Measurements from ENCODE around the gene DUSP12. TPM values are rescaled to one million over a fixed set of nuclear protein-coding genes. Genes with fewer than 3 reads are reported as not detected.

DUSP12 gene
- total RNA-seq, 1 donor from 2014 or later = 21.8 TPM

DNA sequence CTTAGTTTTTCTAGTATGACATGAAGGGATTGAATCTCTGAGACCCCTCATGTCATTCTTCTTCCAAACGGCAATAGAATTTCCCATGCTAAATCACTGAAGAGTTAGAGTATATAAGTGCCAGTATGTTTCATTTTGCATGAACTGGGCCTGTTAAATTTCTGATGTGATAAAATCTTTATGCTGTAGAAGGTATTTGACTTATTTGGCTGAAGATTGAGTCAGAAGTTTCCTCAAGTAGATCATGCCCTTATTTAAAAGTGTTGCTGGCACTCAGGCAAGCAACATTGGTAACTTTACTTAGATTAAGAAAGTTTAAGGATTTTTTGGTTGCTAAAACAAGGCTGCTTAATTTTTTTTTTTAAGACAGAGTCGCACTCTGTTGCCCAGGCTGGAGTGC lies 29.8 kb downstream of the DUSP12 start:
- H3K4me1 Mint-ChIP-seq (ENCODE audit: unreplicated experiment) = peaks cover 6% of the 10 kb centered on the region
- H3K27ac Mint-ChIP-seq (ENCODE audit: unreplicated experiment) = no peak overlapping the region
- H3K36me3 Mint-ChIP-seq (ENCODE audit: unreplicated experiment) = peaks cover 19% of the 10 kb centered on the region
- DNase-seq (ENCODE audit: extremely low spot score, unreplicated experiment) = no peak
- H3K27me3 Mint-ChIP-seq (ENCODE audit: unreplicated experiment) = no peaks in the 10 kb centered on the region
- TF ChIP-seq, protein P1, sequence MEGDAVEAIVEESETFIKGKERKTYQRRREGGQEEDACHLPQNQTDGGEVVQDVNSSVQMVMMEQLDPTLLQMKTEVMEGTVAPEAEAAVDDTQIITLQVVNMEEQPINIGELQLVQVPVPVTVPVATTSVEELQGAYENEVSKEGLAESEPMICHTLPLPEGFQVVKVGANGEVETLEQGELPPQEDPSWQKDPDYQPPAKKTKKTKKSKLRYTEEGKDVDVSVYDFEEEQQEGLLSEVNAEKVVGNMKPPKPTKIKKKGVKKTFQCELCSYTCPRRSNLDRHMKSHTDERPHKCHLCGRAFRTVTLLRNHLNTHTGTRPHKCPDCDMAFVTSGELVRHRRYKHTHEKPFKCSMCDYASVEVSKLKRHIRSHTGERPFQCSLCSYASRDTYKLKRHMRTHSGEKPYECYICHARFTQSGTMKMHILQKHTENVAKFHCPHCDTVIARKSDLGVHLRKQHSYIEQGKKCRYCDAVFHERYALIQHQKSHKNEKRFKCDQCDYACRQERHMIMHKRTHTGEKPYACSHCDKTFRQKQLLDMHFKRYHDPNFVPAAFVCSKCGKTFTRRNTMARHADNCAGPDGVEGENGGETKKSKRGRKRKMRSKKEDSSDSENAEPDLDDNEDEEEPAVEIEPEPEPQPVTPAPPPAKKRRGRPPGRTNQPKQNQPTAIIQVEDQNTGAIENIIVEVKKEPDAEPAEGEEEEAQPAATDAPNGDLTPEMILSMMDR (IDR thresholded peaks at IDR 0.05) = no peak
- H3K4me3 Mint-ChIP-seq (ENCODE audit: unreplicated experiment) = no peak overlapping the region
- no peaks in the 10 kb centered on the region for H3K9me3 Mint-ChIP-seq (ENCODE audit: unreplicated experiment)

DNA sequence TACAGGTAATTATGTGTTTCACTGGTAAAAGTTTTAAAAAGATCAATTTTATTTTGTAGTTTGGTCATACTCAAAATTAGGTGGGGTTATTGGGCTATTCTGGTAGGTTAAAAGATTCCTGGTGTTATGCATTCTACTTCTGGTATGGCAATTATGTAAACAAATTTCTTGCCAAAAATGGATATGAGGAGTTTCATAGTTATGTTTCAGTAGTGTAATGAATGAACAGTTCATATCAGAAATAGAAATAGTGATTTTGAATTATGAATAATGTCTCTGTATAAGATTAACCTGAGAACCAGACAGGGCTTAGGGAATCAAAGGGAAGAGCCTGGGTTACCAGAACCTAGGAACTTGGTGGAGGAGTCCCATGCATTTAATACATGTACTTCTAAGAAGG lies 32.4 kb downstream of the DUSP12 start:
- H3K27ac Mint-ChIP-seq (ENCODE audit: unreplicated experiment) = no peak overlapping the region
- no peak for DNase-seq (ENCODE audit: extremely low spot score, unreplicated experiment)
- no peaks in the 10 kb centered on the region for H3K9me3 Mint-ChIP-seq (ENCODE audit: unreplicated experiment)
- peaks cover 32% of the 10 kb centered on the region for H3K36me3 Mint-ChIP-seq (ENCODE audit: unreplicated experiment)
- TF ChIP-seq, protein P1 (IDR thresholded peaks at IDR 0.05) = no peak
- peaks cover 6% of the 10 kb centered on the region for H3K4me1 Mint-ChIP-seq (ENCODE audit: unreplicated experiment)
- no peak overlapping the region for H3K4me3 Mint-ChIP-seq (ENCODE audit: unreplicated experiment)
- no peaks in the 10 kb centered on the region for H3K27me3 Mint-ChIP-seq (ENCODE audit: unreplicated experiment)

DNA sequence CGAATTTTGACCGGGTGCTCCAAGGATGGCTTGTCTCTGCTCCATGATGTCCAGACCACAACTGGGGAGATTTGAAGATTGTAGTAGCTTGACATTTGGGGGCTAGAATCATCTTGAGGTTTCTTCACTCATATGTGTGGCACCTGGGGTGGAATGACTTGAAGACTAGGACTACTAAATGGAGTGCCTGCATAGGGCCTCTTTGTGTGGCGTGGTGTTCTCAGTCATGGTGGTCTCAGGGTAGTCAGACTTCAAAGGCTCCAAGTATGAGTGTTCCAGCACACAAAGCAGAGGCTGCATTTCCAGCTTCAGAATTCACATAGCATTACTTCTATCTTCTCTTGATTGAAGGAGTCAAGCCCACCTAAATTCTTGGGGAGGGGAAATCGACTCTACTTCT lies 33.3 kb downstream of the DUSP12 start:
- no peak overlapping the region for H3K4me3 Mint-ChIP-seq (ENCODE audit: unreplicated experiment)
- no peaks in the 10 kb centered on the region for H3K27me3 Mint-ChIP-seq (ENCODE audit: unreplicated experiment)
- peaks cover 6% of the 10 kb centered on the region for H3K4me1 Mint-ChIP-seq (ENCODE audit: unreplicated experiment)
- no peak overlapping the region for H3K27ac Mint-ChIP-seq (ENCODE audit: unreplicated experiment)
- H3K36me3 Mint-ChIP-seq (ENCODE audit: unreplicated experiment) = peaks cover 35% of the 10 kb centered on the region
- TF ChIP-seq, protein P1 (IDR thresholded peaks at IDR 0.05) = no peak
- no peaks in the 10 kb centered on the region for H3K9me3 Mint-ChIP-seq (ENCODE audit: unreplicated experiment)
- no peak for DNase-seq (ENCODE audit: extremely low spot score, unreplicated experiment)

DNA sequence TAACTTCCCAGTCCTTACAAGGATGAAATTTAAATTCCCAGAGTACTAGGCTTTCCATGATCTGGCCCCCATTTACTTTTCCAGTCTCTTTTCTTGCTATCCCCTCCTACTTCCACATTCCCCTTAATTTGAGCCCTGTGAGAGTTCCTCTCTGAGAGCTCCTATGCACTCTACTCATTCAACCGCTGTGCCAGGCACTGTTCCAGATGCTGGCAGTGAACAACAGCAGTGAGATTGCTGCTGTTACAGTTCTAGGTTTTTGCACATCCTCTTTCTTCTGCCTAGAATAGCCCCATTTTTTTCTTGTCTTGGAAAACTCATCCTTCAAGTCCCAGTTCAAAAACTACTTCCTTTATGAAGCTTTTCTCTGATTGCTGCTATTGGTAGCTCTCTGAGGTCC lies 35.4 kb downstream of the DUSP12 start:
- Mint-ChIP-seq H3K4me3 (ENCODE audit: unreplicated experiment) (no peak overlapping the region), H3K9me3 (ENCODE audit: unreplicated experiment) (no peaks in the 10 kb centered on the region), H3K4me1 (ENCODE audit: unreplicated experiment) (peaks cover 6% of the 10 kb centered on the region), H3K27me3 (ENCODE audit: unreplicated experiment) (no peaks in the 10 kb centered on the region), H3K27ac (ENCODE audit: unreplicated experiment) (no peak overlapping the region), H3K36me3 (ENCODE audit: unreplicated experiment) (peaks cover 35% of the 10 kb centered on the region)
- TF ChIP-seq, protein P1 (IDR thresholded peaks at IDR 0.05) = no peak
- DNase-seq (ENCODE audit: extremely low spot score, unreplicated experiment) = no peak

DNA sequence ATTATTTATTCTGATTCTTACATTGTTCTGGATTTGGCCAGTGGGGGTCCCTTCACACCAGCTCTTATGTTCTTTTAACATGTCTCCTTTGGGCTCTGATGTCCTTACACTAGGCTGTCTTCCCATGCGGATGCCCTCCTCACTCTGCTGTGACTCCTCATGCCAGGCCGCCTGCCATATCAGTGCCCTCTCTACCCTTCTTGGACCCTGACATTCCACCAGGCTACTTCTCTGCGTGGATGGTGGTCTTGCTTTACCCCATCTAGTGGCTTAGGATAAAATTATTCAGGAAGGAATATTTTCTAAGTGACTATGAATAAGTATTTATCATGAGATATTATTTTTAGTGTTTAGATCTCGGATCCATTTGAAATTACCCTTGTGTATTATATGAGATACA lies 37.8 kb downstream of the DUSP12 start:
- no peaks in the 10 kb centered on the region for H3K27me3 Mint-ChIP-seq (ENCODE audit: unreplicated experiment)

More for the DNA sequence above, 37.8 kb downstream of the DUSP12 start:
- no peak for DNase-seq (ENCODE audit: extremely low spot score, unreplicated experiment)
- Mint-ChIP-seq H3K4me1 (ENCODE audit: unreplicated experiment) (peaks cover under 1% of the 10 kb centered on the region), H3K36me3 (ENCODE audit: unreplicated experiment) (peaks cover 35% of the 10 kb centered on the region), H3K9me3 (ENCODE audit: unreplicated experiment) (no peaks in the 10 kb centered on the region), H3K4me3 (ENCODE audit: unreplicated experiment) (no peak overlapping the region), H3K27ac (ENCODE audit: unreplicated experiment) (no peak overlapping the region)
- TF ChIP-seq, protein P1 (IDR thresholded peaks at IDR 0.05) = peak; percentile 35

All from osteocyte (in vitro differentiated cells).